ENCODE measurements around the gene TEX26. TPM values are rescaled to one million over a fixed set of nuclear protein-coding genes. Genes with fewer than 3 reads are reported as not detected.

Gene TEX26
- total and polyA plus RNA-seq, 4 donors: 0.08 to 0.31 TPM; not detected in 2

Other genes with a start within 250 kb of the TEX26 start
- 1 to 10 TPM; 3.5 to 6.7 TPM for gene ALOX5AP, start 197.1 kb upstream of the TEX26 start, total RNA-seq
- 1 to 10 TPM; 3.8 to 4.3 TPM for gene ALOX5AP, start 197.1 kb upstream of the TEX26 start, polyA plus RNA-seq
- under 1 TPM; 0.05 to 0.50 TPM for gene MEDAG, start 26.4 kb upstream of the TEX26 start, total RNA-seq
- under 1 TPM; 0.24 to 0.29 TPM for gene MEDAG, start 26.4 kb upstream of the TEX26 start, polyA plus RNA-seq
- gene HSPH1, start 229.2 kb downstream of the TEX26 start, total RNA-seq: 10 to 100 TPM; 23.3 to 30.3 TPM
- gene HSPH1, start 229.2 kb downstream of the TEX26 start, polyA plus RNA-seq: 10 to 100 TPM; 11.0 to 17.4 TPM

All from liver (tissue), 4 donors.